Body of pancreas (tissue), 4 donors: ENCODE data around the gene CKMT1B. TPM values are rescaled to one million over a fixed set of nuclear protein-coding genes. Genes with fewer than 3 reads are reported as not detected.
A peak's percentile ranks its signal among the peaks of the same experiment; 100 is the strongest.
"Not testable (repeated sequence)": the region's sequence is repeated elsewhere in the genome, so short reads cannot be mapped to it uniquely, and the experiment has no call there.

Experiments used
- ATAC-seq: fragments of 150-250 bp; one replicate; pipeline ENCODE4 v1.9.1; 2016
- DNase-seq, 4 donors: peaks; one replicate each; pipeline ENCODE4 v3.0.0-alpha.2; 2019
- H3K27ac ChIP-seq, 4 donors: fragments of 200-600 bp; sonication (generic); 1 replicate in 3 of 4; 2 replicates in 1 of 4; pipeline versions ENCODE4 v1.5.1 to v1.6.1; 2016 to 2019; ENCODE audit warnings: mild to moderate bottlenecking in 1 of 4, mixed read lengths in 1 of 4, moderate library complexity in 1 of 4
- H3K27me3 ChIP-seq, 2 donors: fragments of 200-600 bp; sonication (generic); one replicate each; pipeline ENCODE4 v1.6.0; 2016; ENCODE audit warnings: mild to moderate bottlenecking in 1 of 2
- H3K36me3 ChIP-seq, 2 donors: fragments of 200-600 bp; sonication (generic); replicated peaks in 1 of 2; 2 replicates each; pipeline ENCODE4 v1.5.1; 2016; ENCODE audit warnings: low read depth in 2 of 2; ENCODE audit not compliant: insufficient read depth in 1 of 2
- H3K4me1 ChIP-seq: fragments of 200-600 bp; sonication (generic); one replicate; pipeline ENCODE4 v1.6.0; 2016
- H3K4me3 ChIP-seq, 2 donors: fragments of 200-600 bp; sonication (generic); 1 replicate in 1 of 2; 2 replicates in 1 of 2; pipeline ENCODE4 v1.5.1; 2016 to 2019
- H3K9me3 ChIP-seq, 3 donors: fragments of 200-600 bp; sonication (generic); 1 replicate in 2 of 3; 2 replicates in 1 of 3; pipeline ENCODE4 v1.5.1; 2016
- POLR2A ChIP-seq, 3 donors: fragments of 450-650 bp; IDR thresholded peaks; one replicate each; pipeline ENCODE4 v1.6.1; 2016; ENCODE audit warnings: antibody characterized with exemption in 3 of 3, mild to moderate bottlenecking in 2 of 3
- WGBS, 2 donors: methylation state at CpG; one replicate each; pipeline ENCODE4 v1.1.5; 2017; 5-methylcytosine and 5-hydroxymethylcytosine counted together
- intact Hi-C: fragments of 100-400 bp; cut with DNase I; formaldehyde crosslinking; loops from one replicate; pipeline ENCODE4 v1.15.1; 2023
- total RNA-seq, 2 donors: library from RNA; depleted of rRNA; stranded (reverse); fragments of >200 nt; gene quantifications; one replicate each; pipeline ENCODE4 v1.1.0, GENCODE V29; 2016
- TF ChIP-seq, protein P1 (sequence below), 7 experiments: fragments of 450-650 bp in 4 of 7; fragments of 200-600 bp in 3 of 7; sonication (generic) in 3 of 7; IDR thresholded peaks; one replicate each; pipeline ENCODE4 v1.5.1; 2016 to 2019; ENCODE audit warnings: antibody characterized with exemption in 7 of 7

CKMT1B gene
- 10 to 100 TPM in 1 of 2 donors, 1 to 10 TPM in 1; 5.9 to 13.5 TPM for total RNA-seq

DNA sequence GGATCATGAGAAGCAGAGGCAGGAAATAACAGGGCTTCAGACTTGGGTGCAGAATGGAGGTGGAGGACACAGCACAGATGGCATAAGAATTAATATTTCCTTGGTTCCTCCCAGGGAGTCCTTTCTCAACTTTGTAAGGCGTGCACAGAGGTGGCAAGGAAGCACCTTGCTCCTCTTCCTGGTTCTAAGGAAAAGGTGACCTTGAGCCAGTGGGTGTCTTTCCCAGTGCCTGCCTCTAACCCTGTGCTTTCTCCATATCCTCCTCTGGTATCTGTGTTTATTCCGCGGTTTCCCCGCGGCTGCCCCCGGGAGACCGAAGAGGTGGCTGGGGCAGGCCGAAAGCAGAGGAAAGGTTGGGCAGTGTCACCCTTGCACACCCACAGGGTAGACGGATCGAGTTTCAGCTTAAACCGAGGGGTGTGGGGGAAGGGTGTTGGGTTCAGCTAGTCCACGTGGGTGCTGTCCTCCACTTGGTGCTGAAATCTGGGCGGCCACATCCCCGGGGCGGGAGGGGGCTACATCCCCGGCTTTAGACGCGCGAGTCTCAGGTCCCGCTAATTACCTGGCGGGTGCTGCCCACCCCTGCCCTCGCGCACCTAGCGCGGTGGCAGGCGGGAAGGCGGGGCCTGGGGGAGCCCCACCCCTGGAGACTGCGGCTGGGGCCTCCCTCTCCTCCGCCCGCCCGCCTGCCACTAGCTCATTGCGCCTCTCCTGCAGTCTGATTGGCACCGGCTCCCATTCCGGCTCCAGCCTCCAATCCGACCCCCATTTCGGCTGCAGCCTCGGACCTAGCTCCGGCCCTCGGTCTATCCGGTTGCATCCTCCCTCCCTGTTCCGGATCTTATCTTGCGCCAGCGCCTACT lies at the start of gene CKMT1B:
Gene CKMT1B (plus strand): TSS at position 700 of the 863 bp plus-strand sequence. CDS start 192 bp downstream, outside the sequence.
- H3K27ac ChIP-seq, H3K36me3 ChIP-seq, H3K9me3 ChIP-seq, H3K27me3 ChIP-seq, H3K4me3 ChIP-seq, intact Hi-C loops, H3K4me1 ChIP-seq, DNase-seq: not testable (repeated sequence)
- peak; percentile 66 for ATAC-seq
- WGBS, 2 donors, result no CpG with 5 or more reads among the region's 43 CpGs

DNA sequence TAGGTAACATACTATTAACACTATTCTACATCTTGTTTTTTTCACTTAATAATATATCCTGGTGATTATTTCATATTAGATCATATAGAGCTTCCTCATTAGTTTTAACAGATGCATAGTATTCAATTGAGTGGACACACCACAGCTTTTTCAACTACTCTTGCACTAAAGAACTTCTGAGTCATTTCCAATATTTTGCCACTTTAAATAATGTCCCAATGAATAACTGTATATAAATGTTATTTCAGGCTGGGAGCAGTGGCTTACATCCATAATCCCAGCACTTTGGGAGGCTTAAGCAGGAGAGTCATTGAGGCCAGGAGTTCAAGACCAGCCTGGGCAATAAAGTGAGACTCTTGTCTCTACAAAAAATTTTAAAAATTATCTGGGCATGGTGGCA lies 49.6 kb upstream of the CKMT1B start:
- no peak for ATAC-seq

DNA sequence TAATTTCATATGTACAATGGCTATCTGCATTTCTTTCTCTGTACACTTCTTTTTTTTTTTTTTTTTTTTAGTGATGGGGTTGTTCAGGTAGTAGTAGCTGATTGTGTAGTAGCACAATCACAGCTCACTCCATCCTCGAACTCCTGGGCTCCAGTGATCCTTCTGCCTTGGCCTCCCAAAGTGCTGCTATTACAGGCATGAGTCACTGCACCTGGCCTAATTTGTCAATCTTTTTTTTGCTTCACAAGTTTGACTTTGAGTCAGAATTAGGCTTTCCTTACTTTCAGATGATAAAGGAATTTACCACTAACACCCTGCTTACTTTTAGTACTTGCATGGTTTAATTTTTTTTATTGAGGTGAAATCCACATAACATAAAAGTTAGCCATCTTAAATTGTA lies 48.4 kb upstream of the CKMT1B start:
- Histone ChIP-seq H3K27me3 (no peaks in the 10 kb centered on the region), H3K36me3 (no peaks in the 10 kb centered on the region), H3K4me3 (no peak overlapping the region), H3K4me1 (no peaks in the 10 kb centered on the region), H3K9me3 (no peaks in the 10 kb centered on the region), H3K27ac (no peak overlapping the region)
- no peak for TF ChIP-seq POLR2A (IDR thresholded peaks at IDR 0.05)
- TF ChIP-seq, protein P1, sequence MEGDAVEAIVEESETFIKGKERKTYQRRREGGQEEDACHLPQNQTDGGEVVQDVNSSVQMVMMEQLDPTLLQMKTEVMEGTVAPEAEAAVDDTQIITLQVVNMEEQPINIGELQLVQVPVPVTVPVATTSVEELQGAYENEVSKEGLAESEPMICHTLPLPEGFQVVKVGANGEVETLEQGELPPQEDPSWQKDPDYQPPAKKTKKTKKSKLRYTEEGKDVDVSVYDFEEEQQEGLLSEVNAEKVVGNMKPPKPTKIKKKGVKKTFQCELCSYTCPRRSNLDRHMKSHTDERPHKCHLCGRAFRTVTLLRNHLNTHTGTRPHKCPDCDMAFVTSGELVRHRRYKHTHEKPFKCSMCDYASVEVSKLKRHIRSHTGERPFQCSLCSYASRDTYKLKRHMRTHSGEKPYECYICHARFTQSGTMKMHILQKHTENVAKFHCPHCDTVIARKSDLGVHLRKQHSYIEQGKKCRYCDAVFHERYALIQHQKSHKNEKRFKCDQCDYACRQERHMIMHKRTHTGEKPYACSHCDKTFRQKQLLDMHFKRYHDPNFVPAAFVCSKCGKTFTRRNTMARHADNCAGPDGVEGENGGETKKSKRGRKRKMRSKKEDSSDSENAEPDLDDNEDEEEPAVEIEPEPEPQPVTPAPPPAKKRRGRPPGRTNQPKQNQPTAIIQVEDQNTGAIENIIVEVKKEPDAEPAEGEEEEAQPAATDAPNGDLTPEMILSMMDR (IDR thresholded peaks at IDR 0.05), result no peak
- intact Hi-C loops, result no loop called here
- WGBS, 2 donors, result 83 to 100% methylated on average over 1 of the region's 1 CpG
- ATAC-seq (no peak), DNase-seq (no peak)

More for the DNA sequence above, 49.6 kb upstream of the CKMT1B start:
- H3K27me3 ChIP-seq, result no peaks in the 10 kb centered on the region
- no peaks in the 10 kb centered on the region for H3K4me1 ChIP-seq
- no peaks in the 10 kb centered on the region for H3K9me3 ChIP-seq
- TF ChIP-seq POLR2A (IDR thresholded peaks at IDR 0.05), result no peak
- TF ChIP-seq, protein P1 (IDR thresholded peaks at IDR 0.05), result no peak
- no peak overlapping the region for H3K4me3 ChIP-seq
- H3K27ac ChIP-seq, result no peak overlapping the region
- DNase-seq, result no peak
- intact Hi-C loops, result no loop called here
- H3K36me3 ChIP-seq, result no peaks in the 10 kb centered on the region

DNA sequence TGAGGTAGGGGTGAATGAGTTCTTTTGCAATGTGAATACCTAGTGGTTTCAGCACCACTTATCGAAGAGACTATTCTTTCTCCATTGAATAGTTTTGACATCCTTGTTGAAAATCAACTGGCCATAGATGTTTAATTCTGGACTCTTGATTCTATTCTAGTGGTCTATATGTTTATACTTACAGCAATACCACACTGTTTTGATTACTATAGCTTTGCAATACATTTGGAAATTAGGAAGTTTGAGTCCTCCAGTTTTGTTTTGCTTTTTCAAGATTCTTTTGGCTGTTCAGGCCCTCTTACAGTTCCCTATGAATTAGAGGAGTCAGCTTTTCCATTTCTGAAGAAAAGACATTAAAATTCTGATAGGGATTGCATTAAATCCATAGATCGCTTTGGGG lies 46.3 kb upstream of the CKMT1B start:
- H3K4me1 ChIP-seq, result no peaks in the 10 kb centered on the region
- no peak for TF ChIP-seq POLR2A (IDR thresholded peaks at IDR 0.05)
- H3K9me3 ChIP-seq, result no peaks in the 10 kb centered on the region
- no peaks in the 10 kb centered on the region for H3K36me3 ChIP-seq
- ATAC-seq (no peak), DNase-seq (no peak)
- intact Hi-C loops, result no loop called here
- H3K27ac ChIP-seq, result no peak overlapping the region
- no peak overlapping the region for H3K4me3 ChIP-seq
- WGBS, 2 donors, result 95 to 100% methylated on average over 2 of the region's 2 CpGs
- no peaks in the 10 kb centered on the region for H3K27me3 ChIP-seq

DNA sequence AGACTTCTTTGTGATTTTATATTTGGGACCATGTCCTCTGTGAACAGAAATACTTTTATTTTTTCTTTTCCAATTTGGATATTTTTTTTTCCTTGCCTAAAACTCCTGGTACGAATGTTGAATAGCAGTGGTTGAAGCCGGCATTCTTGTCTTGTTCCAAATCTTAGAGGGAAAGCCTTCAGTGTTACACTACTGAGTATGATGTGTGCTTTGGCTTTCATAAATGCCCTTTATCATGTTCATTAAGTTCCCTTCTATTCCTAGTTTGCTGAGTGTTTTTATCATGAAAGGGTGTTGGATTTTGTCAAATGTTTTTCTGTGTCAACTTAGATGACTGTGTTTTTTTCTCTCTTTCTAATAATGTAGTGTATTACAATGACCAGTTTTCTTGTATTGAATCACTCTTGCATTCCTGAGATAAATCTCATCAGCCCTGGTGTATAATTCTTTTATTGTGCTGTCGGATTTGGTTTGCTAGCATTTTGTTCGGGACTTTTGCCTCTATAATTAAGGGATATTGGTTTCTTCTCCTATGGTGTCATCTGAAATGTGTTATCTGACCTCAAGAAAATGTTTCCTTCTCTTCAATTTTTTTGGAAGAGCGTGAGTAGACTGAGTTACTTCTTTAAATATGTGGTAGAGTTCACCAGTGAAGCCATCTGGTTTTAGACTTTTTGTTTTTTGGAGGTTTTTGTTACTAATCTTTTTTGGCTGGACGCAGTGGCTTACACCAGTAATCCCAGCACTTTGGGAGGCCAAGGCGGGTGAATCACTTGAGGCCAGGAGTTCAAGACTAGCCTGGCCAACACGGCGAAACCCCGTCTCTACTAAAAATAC lies 43.1 kb upstream of the CKMT1B start:
- DNase-seq, result peak in 1 of 4 donors; percentile 9
- no peak for ATAC-seq
- Histone ChIP-seq H3K4me3 (no peak overlapping the region), H3K9me3 (no peaks in the 10 kb centered on the region), H3K36me3 (no peaks in the 10 kb centered on the region), H3K27ac (no peak overlapping the region), H3K4me1 (no peaks in the 10 kb centered on the region), H3K27me3 (no peaks in the 10 kb centered on the region)
- 80 to 81% methylated on average over 10 of the region's 10 CpGs for WGBS, 2 donors
- no peak for TF ChIP-seq POLR2A (IDR thresholded peaks at IDR 0.05)
- TF ChIP-seq, protein P1 (IDR thresholded peaks at IDR 0.05), result no peak
- intact Hi-C loops, result no loop called here
